B cell (primary cell): Measurements from ENCODE around the gene PFDN2. TPM values are rescaled to one million over a fixed set of nuclear protein-coding genes. Genes with fewer than 3 reads are reported as not detected.

Experiments used
- ATAC-seq: fragments of 200-7000 bp; cut with Tn5 transposase; one replicate; pipeline ENCODE4 v1.10.0; 2021; ENCODE audit warnings: low read depth, mild to moderate bottlenecking, moderate number of reproducible peaks, moderate library complexity
- CTCF ChIA-PET: fragments of 350-600 bp; sonication (Branson Sonifier 250); formaldehyde crosslinking; loops from one replicate; lab custom pipeline; 2021; ENCODE audit warnings: antibody characterized with exemption, inconsistent platforms; lab: Charles Lee
- POLR2A ChIA-PET: fragments of 350-600 bp; sonication (Branson Sonifier 250); formaldehyde crosslinking; loops from one replicate; lab custom pipeline; 2021; ENCODE audit warnings: antibody characterized with exemption; lab: Charles Lee
- DNase-seq: peaks from one replicate; pipeline ENCODE4 v3.0.0; 2013
- H2AFZ ChIP-seq: 2 replicates; pipeline ENCODE4 v1.6.1; 2012; ENCODE audit warnings: mild to moderate bottlenecking, low read depth, low read length; ENCODE audit not compliant: insufficient read depth, poor library complexity, severe bottlenecking
- H3K27ac ChIP-seq, 2 donors: 1 replicate in 1 of 2; 2 replicates in 1 of 2; pipeline ENCODE4 v1.5.1; 2012 to 2013; ENCODE audit warnings: low read length in 2 of 2, mild to moderate bottlenecking in 2 of 2, moderate library complexity in 1 of 2
- H3K27me3 ChIP-seq, 4 experiments: fragments of 200-600 bp in 1 of 4; sonication (generic) in 1 of 4; replicated peaks in 1 of 4; 1 replicate in 2 of 4; 2 replicates in 2 of 4; pipeline versions ENCODE4 v1.6.1 to v1.7.0; 2013 to 2016; ENCODE audit warnings: low read length in 3 of 4, mild to moderate bottlenecking in 2 of 4, mixed read lengths in 1 of 4, moderate library complexity in 1 of 4; ENCODE audit not compliant: insufficient read depth in 4 of 4, control insufficient read depth in 3 of 4; ENCODE audit errors: control extremely low read depth in 1 of 4
- H3K36me3 ChIP-seq, 2 experiments: replicated peaks in 1 of 2; 1 replicate in 1 of 2; 2 replicates in 1 of 2; pipeline versions ENCODE4 v1.6.1 to v1.7.1; 2013; ENCODE audit warnings: low read length in 1 of 2; ENCODE audit not compliant: insufficient read depth in 2 of 2, control insufficient read depth in 1 of 2; ENCODE audit errors: control extremely low read depth in 1 of 2, extremely low read depth in 1 of 2
- H3K4me1 ChIP-seq, 2 donors: fragments of 200-600 bp in 1 of 2; sonication (generic) in 1 of 2; 1 replicate in 1 of 2; 2 replicates in 1 of 2; pipeline versions ENCODE4 v1.5.1 to v1.6.1; 2013 to 2017; ENCODE audit warnings: low read length in 2 of 2; ENCODE audit not compliant: control insufficient read depth in 2 of 2, insufficient read depth in 2 of 2
- H3K4me2 ChIP-seq: replicated peaks from 2 replicates; pipeline ENCODE3; 2012; ENCODE audit warnings: mild to moderate bottlenecking, low read depth, low read length; ENCODE audit not compliant: poor library complexity, severe bottlenecking
- H3K4me3 ChIP-seq, 5 experiments: fragments of 200-600 bp in 1 of 5; sonication (generic) in 1 of 5; 1 replicate in 3 of 5; 2 replicates in 2 of 5; pipeline versions ENCODE4 v1.5.1 to v1.7.0; 2011 to 2016; ENCODE audit warnings: low read length in 4 of 5, mild to moderate bottlenecking in 4 of 5, low read depth in 2 of 5, control low read depth in 1 of 5, moderate library complexity in 1 of 5; ENCODE audit not compliant: insufficient read depth in 1 of 5; ENCODE audit errors: control extremely low read depth in 1 of 5, extremely low read depth in 1 of 5
- H3K79me2 ChIP-seq: fragments of 200-600 bp; sonication (generic); one replicate; pipeline ENCODE4 v1.6.0; 2016; ENCODE audit warnings: low read length; ENCODE audit not compliant: control insufficient read depth, insufficient read depth
- H3K9ac ChIP-seq: fragments of 200-600 bp; sonication (generic); 2 replicates; pipeline ENCODE4 v1.6.1; 2017; ENCODE audit warnings: mild to moderate bottlenecking, low read length, moderate library complexity
- H3K9me3 ChIP-seq, 3 donors: one replicate each; pipeline versions ENCODE4 v1.6.1 to v1.7.1; 2013; ENCODE audit warnings: low read length in 2 of 3; ENCODE audit not compliant: control insufficient read depth in 2 of 3, insufficient read depth in 1 of 3; ENCODE audit errors: control extremely low read depth in 1 of 3
- H4K20me1 ChIP-seq: 2 replicates; pipeline ENCODE4 v1.6.0; 2012; ENCODE audit warnings: mild to moderate bottlenecking, low read length; ENCODE audit not compliant: insufficient read depth, control insufficient read depth, poor library complexity, severe bottlenecking
- H3K27ac Mint-ChIP-seq: one replicate; pipeline ENCODE4 v1.8.0; 2021; ENCODE audit warnings: mixed read lengths
- H3K27me3 Mint-ChIP-seq: one replicate; pipeline ENCODE4 v1.8.0; 2021; ENCODE audit warnings: mixed read lengths
- H3K4me1 Mint-ChIP-seq: one replicate; pipeline ENCODE4 v1.8.0; 2021; ENCODE audit warnings: mixed read lengths
- H3K4me3 Mint-ChIP-seq: one replicate; pipeline ENCODE4 v1.8.0; 2021; ENCODE audit warnings: mixed read lengths
- H3K9me3 Mint-ChIP-seq: one replicate; pipeline ENCODE4 v1.8.0; 2022; ENCODE audit warnings: mixed read lengths; ENCODE audit not compliant: insufficient read depth
- CTCF ChIP-seq: fragments of 200-600 bp; IDR thresholded peaks from one replicate; pipeline ENCODE4 v1.8.0; 2022; ENCODE audit warnings: antibody characterized with exemption, mild to moderate bottlenecking
- EZH2 ChIP-seq: IDR thresholded peaks from 2 replicates; pipeline ENCODE4 v1.6.1; 2012; ENCODE audit warnings: borderline replicate concordance, low read depth, mild to moderate bottlenecking, moderate library complexity, low read length; ENCODE audit not compliant: insufficient read depth, poor library complexity, severe bottlenecking
- WGBS: methylation state at CpG from one replicate; pipeline ENCODE4 v1.1.5; 2013; ENCODE audit warnings: missing lambda C conversion rate; ENCODE audit not compliant: insufficient coverage; 5-methylcytosine and 5-hydroxymethylcytosine counted together
- intact Hi-C: fragments of 100-400 bp; cut with micrococcal nuclease; formaldehyde crosslinking; loops from one replicate; pipeline ENCODE4 v1.10.0; 2022
- polyA plus RNA-seq: library from polyadenylated mRNA; depleted of rRNA; stranded (reverse); fragments of >200 nt; gene quantifications from 2 replicates; pipeline ENCODE4 v1.2.3, GENCODE V29; 2012
- total RNA-seq, 2 donors: library from RNA; stranded (reverse); fragments of 120-200 nt in 1 of 2; gene quantifications; 1 replicate in 1 of 2; 2 replicates in 1 of 2; pipeline versions ENCODE4 v1.2.3 to v1.2.4, GENCODE V29; 2013 to 2022

Gene PFDN2
- total and polyA plus RNA-seq, 2 donors (not counting 1 experiment from before 2014, with no cell fraction given), result 29.9 to 43.2 TPM

- Histone ChIP-seq H3K36me3 (peaks cover 15 to 19% of the 10 kb centered on the region in 2 experiments), H3K27ac (peak overlapping the region in 1 of 2 donors; percentile 25), H3K9me3 (no peaks in the 10 kb centered on the region), H2AFZ (no peak overlapping the region), H3K4me3 (no peak overlapping the region), H3K27me3 (no peaks in the 10 kb centered on the region), H4K20me1 (peaks cover 35% of the 10 kb centered on the region), H3K9ac (no peak overlapping the region), H3K79me2 (peaks cover 95% of the 10 kb centered on the region), H3K4me1 (peaks cover 7 to 9% of the 10 kb centered on the region in 2 donors), H3K4me2 (no peak overlapping the region)
- no peak overlapping the region for H3K4me3 Mint-ChIP-seq
- ATAC-seq (no peak), DNase-seq (no peak)
- POLR2A ChIA-PET, result no interaction called here
- H3K27ac Mint-ChIP-seq, result no peak overlapping the region
- H3K4me1 Mint-ChIP-seq, result peaks cover 33% of the 10 kb centered on the region
- H3K27me3 Mint-ChIP-seq, result no peaks in the 10 kb centered on the region
- no peak for TF ChIP-seq CTCF
- no peak for TF ChIP-seq EZH2
- CTCF ChIA-PET, result no interaction called here
- no peaks in the 10 kb centered on the region for H3K9me3 Mint-ChIP-seq
- WGBS, result 100% methylated on average over 2 of the region's 3 CpGs
- intact Hi-C loops, result no loop called here
Measured at GRCh38 chr1:161111117-161111516, 6.7 kb downstream of the PFDN2 start.

- Histone ChIP-seq H4K20me1 (peaks cover 22% of the 10 kb centered on the region), H3K27me3 (no peaks in the 10 kb centered on the region), H3K4me3 (no peak overlapping the region), H3K9ac (no peak overlapping the region), H3K27ac (no peak overlapping the region), H3K9me3 (no peaks in the 10 kb centered on the region), H2AFZ (no peak overlapping the region), H3K36me3 (peaks cover 5 to 22% of the 10 kb centered on the region in 2 experiments), H3K79me2 (peaks cover 57% of the 10 kb centered on the region), H3K4me1 (peaks cover 0 to 2% of the 10 kb centered on the region in 2 donors), H3K4me2 (no peak overlapping the region)
- CTCF ChIA-PET, result interaction anchor here (1.2 kb wide), 1 partner anchor 116 kb away, joined by 4 read pairs; no protein-coding TSS in a partner anchor
- POLR2A ChIA-PET, result no interaction called here
- DNase-seq (no peak), ATAC-seq (no peak)
- Mint-ChIP-seq H3K4me1 (peaks cover 14% of the 10 kb centered on the region), H3K4me3 (no peak overlapping the region), H3K9me3 (no peaks in the 10 kb centered on the region), H3K27ac (no peak overlapping the region), H3K27me3 (no peaks in the 10 kb centered on the region)
- TF ChIP-seq EZH2 (no peak), CTCF (no peak)
- WGBS, result no CpG with 5 or more reads among the region's 1 CpG
- intact Hi-C loops, result no loop called here
Measured at GRCh38 chr1:161106431-161106830, 11.4 kb downstream of the PFDN2 start.
